Astrocyte of the spinal cord (primary cell): ENCODE measurements around the gene PRKAG1.

Experiments
- DNase-seq: peaks from one replicate; pipeline ENCODE4 v3.0.0; 2011; ENCODE audit warnings: low read depth, low spot score
- H3K4me3 ChIP-seq: 2 replicates; pipeline ENCODE4 v1.5.1; 2011; ENCODE audit warnings: low read depth, mild to moderate bottlenecking, low read length, moderate library complexity
- in situ Hi-C: cut with HindIII; loops from 2 replicates; pipeline ENCODE4 v1.10.0; 2017; ENCODE audit warnings: low sequenced_read_pairs
- TF ChIP-seq, protein P1 (sequence below): IDR thresholded peaks from 2 replicates; pipeline ENCODE4 v1.5.1; 2012; ENCODE audit warnings: low read depth, mild to moderate bottlenecking, low read length, inconsistent platforms

The PRKAG1 gene

DNA sequence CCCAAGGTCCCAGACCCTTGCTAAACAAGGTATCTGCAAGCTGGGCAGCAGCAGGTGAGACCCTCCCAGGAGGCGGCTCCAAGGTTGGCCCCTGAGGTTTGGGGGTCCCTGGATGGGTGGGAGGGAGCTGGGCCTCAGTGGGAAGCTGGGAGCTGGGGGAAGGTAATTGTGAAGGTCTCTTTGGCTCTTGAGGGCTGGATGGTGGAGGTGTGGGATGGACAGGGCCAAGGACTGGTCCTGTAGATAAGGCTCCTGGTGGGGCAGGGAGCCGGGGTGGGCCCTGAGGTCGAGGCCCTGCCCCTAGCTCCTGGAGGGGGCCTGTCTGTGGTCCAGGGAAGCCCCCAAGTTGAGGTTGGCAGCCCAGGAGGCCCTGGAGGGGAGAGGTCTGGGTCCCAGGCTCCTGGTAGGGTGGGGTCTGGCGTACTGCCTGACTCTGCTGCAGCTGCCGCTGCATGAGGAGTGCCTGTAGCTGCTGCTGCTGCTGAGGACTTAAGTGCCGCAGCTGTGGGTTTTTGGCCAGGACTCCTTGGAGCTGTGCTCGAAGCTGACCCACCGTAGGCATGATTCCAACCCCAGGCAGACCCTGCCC lies 13.1 kb upstream of the PRKAG1 start:
- no peak for DNase-seq
- no peak overlapping the region for H3K4me3 ChIP-seq
- in situ Hi-C loops = no loop called here
- TF ChIP-seq, protein P1, sequence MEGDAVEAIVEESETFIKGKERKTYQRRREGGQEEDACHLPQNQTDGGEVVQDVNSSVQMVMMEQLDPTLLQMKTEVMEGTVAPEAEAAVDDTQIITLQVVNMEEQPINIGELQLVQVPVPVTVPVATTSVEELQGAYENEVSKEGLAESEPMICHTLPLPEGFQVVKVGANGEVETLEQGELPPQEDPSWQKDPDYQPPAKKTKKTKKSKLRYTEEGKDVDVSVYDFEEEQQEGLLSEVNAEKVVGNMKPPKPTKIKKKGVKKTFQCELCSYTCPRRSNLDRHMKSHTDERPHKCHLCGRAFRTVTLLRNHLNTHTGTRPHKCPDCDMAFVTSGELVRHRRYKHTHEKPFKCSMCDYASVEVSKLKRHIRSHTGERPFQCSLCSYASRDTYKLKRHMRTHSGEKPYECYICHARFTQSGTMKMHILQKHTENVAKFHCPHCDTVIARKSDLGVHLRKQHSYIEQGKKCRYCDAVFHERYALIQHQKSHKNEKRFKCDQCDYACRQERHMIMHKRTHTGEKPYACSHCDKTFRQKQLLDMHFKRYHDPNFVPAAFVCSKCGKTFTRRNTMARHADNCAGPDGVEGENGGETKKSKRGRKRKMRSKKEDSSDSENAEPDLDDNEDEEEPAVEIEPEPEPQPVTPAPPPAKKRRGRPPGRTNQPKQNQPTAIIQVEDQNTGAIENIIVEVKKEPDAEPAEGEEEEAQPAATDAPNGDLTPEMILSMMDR = no peak

DNA sequence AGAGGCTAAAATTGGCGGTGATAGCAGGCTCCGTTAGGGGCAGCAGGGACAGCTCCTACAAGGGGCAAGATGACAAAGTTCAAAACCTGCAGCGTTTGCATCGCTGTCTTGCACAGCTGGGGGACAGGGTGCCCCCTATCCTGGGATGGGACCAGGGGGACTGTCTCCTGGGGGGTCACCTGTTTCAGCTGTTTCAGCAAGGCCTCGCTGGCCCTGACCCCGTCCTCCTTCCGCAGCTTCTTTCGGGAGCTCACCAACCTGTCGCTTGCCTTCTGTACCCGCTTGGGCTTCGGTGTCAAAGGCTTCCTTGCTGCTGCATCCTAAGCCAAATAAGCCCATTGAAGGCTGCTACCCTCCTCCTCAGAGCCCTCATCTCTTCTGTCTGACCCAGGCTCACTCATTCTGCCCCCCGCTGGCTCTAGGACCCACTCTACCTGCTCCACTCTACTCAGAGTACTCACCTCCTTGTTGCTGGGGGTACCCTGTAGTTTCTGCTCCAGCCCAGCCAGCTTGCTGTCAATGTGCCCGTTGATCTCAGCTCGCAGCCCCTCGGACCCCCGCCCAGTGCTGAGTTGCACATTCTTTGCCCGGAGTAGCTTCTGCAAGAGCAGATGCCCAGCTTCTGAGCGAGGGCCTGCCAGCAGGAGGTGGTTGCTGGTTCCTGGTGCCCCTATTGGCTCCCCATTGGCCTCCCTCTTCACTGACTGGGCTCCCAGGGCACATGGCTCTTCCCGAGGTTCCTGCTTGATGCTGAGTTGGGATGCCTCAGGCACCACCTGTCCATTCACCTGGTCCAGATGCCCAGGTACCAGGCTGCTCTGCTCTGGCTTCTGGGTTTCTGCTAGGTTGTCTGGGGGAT lies 12.4 kb upstream of the PRKAG1 start:
- no peak overlapping the region for H3K4me3 ChIP-seq
- in situ Hi-C loops = no loop called here
- DNase-seq = no peak
- TF ChIP-seq, protein P1 = no peak

DNA sequence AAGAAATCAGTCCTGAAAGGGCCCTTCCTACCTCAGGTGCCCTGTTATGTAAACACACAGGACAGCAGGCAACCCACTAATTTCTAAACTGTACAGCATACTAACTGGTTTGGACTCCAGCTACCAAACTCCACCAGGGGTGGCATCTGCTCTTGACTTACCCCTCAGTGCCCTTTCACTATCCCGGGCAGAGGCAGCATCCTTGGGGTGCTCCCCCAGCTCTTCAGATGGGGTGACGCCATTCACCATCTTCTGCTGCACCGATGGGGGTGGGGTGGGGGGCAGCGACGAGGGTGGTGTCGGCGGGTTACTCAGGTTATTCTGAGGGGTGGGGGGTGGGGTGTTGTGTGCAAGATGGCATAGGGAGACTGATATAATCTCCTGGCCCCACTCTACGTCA lies 11.5 kb upstream of the PRKAG1 start:
- DNase-seq = no peak
- H3K4me3 ChIP-seq = no peak overlapping the region
- in situ Hi-C loops = no loop called here
- TF ChIP-seq, protein P1 = no peak

DNA sequence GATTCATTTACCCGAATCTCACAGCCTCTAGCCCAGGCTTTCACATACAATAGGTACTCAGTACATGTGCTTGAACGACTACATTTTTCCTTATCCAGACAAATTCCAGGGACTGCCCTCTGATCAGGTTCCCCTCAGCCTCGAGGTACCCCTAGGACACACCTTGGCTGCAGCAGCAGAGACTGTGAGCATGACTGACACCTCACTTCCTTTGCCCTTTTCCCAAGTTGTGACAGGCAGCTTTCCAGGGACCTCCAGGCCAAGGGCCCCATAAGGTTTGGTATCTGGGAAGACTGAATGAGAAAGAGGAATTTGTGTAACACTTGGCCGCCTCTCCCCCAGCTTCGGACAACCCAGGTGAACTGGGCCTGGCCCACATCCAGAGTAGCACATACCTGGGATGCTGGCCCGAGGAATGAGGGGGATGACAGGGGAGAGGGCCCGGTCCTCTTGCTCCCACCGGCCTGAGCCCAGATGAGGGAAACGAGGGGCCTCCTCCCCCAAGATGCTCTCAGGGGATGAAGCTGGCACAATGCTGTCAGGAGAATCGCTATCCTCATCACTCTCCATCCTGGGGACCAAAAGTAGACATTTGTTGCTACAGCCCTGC lies 10.2 kb upstream of the PRKAG1 start:
- DNase-seq = no peak
- in situ Hi-C loops = no loop called here
- TF ChIP-seq, protein P1 = no peak
- no peak overlapping the region for H3K4me3 ChIP-seq

DNA sequence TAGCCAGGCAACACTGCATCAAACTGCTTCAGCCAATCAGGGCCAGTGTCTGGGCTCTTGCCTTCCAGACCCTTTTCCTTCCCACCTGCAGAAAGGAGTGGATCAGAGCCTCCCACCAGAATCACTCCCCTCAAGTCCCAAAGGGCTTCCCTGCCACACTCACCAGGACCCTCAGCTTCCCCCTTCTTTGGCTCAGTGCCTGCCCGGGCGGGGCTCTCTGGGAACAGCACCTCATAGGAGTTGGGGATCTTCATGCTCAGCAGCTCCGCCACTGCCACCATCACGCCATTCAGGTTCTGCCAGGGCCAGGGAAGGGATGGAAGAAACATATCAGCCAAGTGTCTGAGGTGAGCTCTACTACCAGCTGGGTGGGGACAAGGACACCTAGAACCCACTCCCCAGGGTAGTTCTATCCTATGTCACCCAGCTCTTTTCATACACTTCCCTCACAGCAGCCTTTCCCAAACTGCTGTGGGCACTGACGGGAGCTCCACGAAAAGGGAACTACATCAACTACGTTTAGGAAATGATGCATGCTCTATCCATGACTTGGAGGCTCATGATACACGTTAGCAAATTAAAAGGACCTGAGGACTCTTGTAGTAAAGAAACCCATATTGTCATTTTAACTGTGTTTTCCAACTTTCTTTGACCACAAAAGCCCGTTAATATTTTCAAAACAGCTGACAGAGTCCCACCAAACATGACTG lies 9.4 kb upstream of the PRKAG1 start:
- no peak for DNase-seq
- in situ Hi-C loops = no loop called here
- H3K4me3 ChIP-seq = no peak overlapping the region
- TF ChIP-seq, protein P1 = no peak
